Large intestine (tissue), 3 donors: ENCODE results near the gene TOP3B. TPM values are rescaled to one million over a fixed set of nuclear protein-coding genes. Genes with fewer than 3 reads are reported as not detected.

Experiments
- DNase-seq, 2 donors: peaks; one replicate each; pipeline versions ENCODE4 v3.0.0 to v3.0.0-alpha.2; 2013
- H3K27ac ChIP-seq: one replicate; pipeline ENCODE4 v1.5.1; 2013; ENCODE audit warnings: low read length
- H3K27me3 ChIP-seq: 2 replicates; pipeline ENCODE4 v1.6.1; 2013; ENCODE audit warnings: low read length; ENCODE audit not compliant: control insufficient read depth, insufficient read depth
- H3K36me3 ChIP-seq: 2 replicates; pipeline ENCODE4 v1.6.1; 2013; ENCODE audit warnings: low read length; ENCODE audit not compliant: control insufficient read depth, insufficient read depth
- H3K4me1 ChIP-seq: one replicate; pipeline ENCODE4 v1.6.1; 2013; ENCODE audit warnings: low read length; ENCODE audit not compliant: control insufficient read depth, insufficient read depth
- H3K4me3 ChIP-seq: one replicate; pipeline ENCODE4 v1.5.1; 2013; ENCODE audit warnings: low read length
- H3K9me3 ChIP-seq: one replicate; pipeline ENCODE4 v1.6.1; 2013; ENCODE audit warnings: mild to moderate bottlenecking, low read depth, low read length, moderate library complexity; ENCODE audit not compliant: control insufficient read depth
- WGBS: methylation state at CpG from one replicate; pipeline ENCODE4 v1.1.5; 2013; ENCODE audit warnings: low lambda C conversion rate; ENCODE audit not compliant: insufficient coverage; 5-methylcytosine and 5-hydroxymethylcytosine counted together
- polyA plus RNA-seq: library from polyadenylated mRNA; unstranded; fragments of 120-200 nt; gene quantifications from one replicate; pipeline ENCODE4 v1.2.1, GENCODE V29; 2013

Gene TOP3B
- polyA plus RNA-seq, 1 donor = 32.3 TPM

- no peaks in the 10 kb centered on the region for H3K9me3 ChIP-seq
- DNase-seq = no peak
- WGBS = no CpG with 5 or more reads among the region's 19 CpGs
- no peak overlapping the region for H3K4me3 ChIP-seq
- H3K27me3 ChIP-seq = no peaks in the 10 kb centered on the region
- H3K36me3 ChIP-seq = peaks cover 89% of the 10 kb centered on the region
- H3K4me1 ChIP-seq = no peaks in the 10 kb centered on the region
- H3K27ac ChIP-seq = no peak overlapping the region
These were observed 12.4 kb downstream of the TOP3B start for GRCh38 chr22:21970037-21970799.

- peaks cover 89% of the 10 kb centered on the region for H3K36me3 ChIP-seq
- H3K4me1 ChIP-seq = no peaks in the 10 kb centered on the region
- no peak overlapping the region for H3K4me3 ChIP-seq
- H3K9me3 ChIP-seq = no peaks in the 10 kb centered on the region
- no peak overlapping the region for H3K27ac ChIP-seq
- H3K27me3 ChIP-seq = no peaks in the 10 kb centered on the region
- WGBS = no CpG with 5 or more reads among the region's 5 CpGs
- DNase-seq = no peak
These were observed 14.0 kb downstream of the TOP3B start for GRCh38 chr22:21968452-21969129.

GRCh38 chr22:21967693-21968271, 14.8 kb downstream of the TOP3B start:
- H3K4me3 ChIP-seq = no peak overlapping the region
- no peak for DNase-seq
- no peaks in the 10 kb centered on the region for H3K27me3 ChIP-seq
- H3K9me3 ChIP-seq = no peaks in the 10 kb centered on the region
- WGBS = 100% methylated on average over 2 of the region's 7 CpGs
- no peak overlapping the region for H3K27ac ChIP-seq
- H3K4me1 ChIP-seq = no peaks in the 10 kb centered on the region
- H3K36me3 ChIP-seq = peaks cover 87% of the 10 kb centered on the region

- no peak for DNase-seq
- no peaks in the 10 kb centered on the region for H3K9me3 ChIP-seq
- peaks cover 89% of the 10 kb centered on the region for H3K36me3 ChIP-seq
- no peak overlapping the region for H3K4me3 ChIP-seq
- H3K4me1 ChIP-seq = no peaks in the 10 kb centered on the region
- WGBS = no CpG with 5 or more reads among the region's 16 CpGs
- H3K27ac ChIP-seq = no peak overlapping the region
- H3K27me3 ChIP-seq = no peaks in the 10 kb centered on the region
These were observed 15.7 kb downstream of the TOP3B start for GRCh38 chr22:21966643-21967516.

GRCh38 chr22:21965762-21966288, 16.8 kb downstream of the TOP3B start:
- Histone ChIP-seq H3K9me3 (no peaks in the 10 kb centered on the region), H3K4me1 (no peaks in the 10 kb centered on the region), H3K27ac (no peak overlapping the region), H3K4me3 (no peak overlapping the region), H3K27me3 (no peaks in the 10 kb centered on the region), H3K36me3 (peaks cover 89% of the 10 kb centered on the region)
- no peak for DNase-seq
- 100% methylated on average over 1 of the region's 6 CpGs for WGBS

- Histone ChIP-seq H3K4me1 (no peaks in the 10 kb centered on the region), H3K27me3 (no peaks in the 10 kb centered on the region), H3K36me3 (peaks cover 87% of the 10 kb centered on the region), H3K9me3 (no peaks in the 10 kb centered on the region), H3K4me3 (no peak overlapping the region), H3K27ac (no peak overlapping the region)
- no CpG with 5 or more reads among the region's 6 CpGs for WGBS
- DNase-seq = no peak
These were observed 17.6 kb downstream of the TOP3B start for GRCh38 chr22:21964918-21965484.

GRCh38 chr22:21964234-21964633, 18.4 kb downstream of the TOP3B start:
- WGBS = no CpG with 5 or more reads among the region's 15 CpGs
- Histone ChIP-seq H3K4me3 (no peak overlapping the region), H3K27me3 (no peaks in the 10 kb centered on the region), H3K27ac (no peak overlapping the region), H3K36me3 (peaks cover 92% of the 10 kb centered on the region), H3K4me1 (no peaks in the 10 kb centered on the region), H3K9me3 (no peaks in the 10 kb centered on the region)
- no peak for DNase-seq

GRCh38 chr22:21963790-21964211, 18.8 kb downstream of the TOP3B start:
- H3K9me3 ChIP-seq = no peaks in the 10 kb centered on the region
- no peaks in the 10 kb centered on the region for H3K4me1 ChIP-seq
- H3K27ac ChIP-seq = no peak overlapping the region
- no CpG with 5 or more reads among the region's 19 CpGs for WGBS
- peaks cover 94% of the 10 kb centered on the region for H3K36me3 ChIP-seq
- no peak overlapping the region for H3K4me3 ChIP-seq
- DNase-seq = no peak
- H3K27me3 ChIP-seq = no peaks in the 10 kb centered on the region

- peaks cover 93% of the 10 kb centered on the region for H3K36me3 ChIP-seq
- no peak overlapping the region for H3K27ac ChIP-seq
- H3K9me3 ChIP-seq = no peaks in the 10 kb centered on the region
- H3K27me3 ChIP-seq = no peaks in the 10 kb centered on the region
- no peak overlapping the region for H3K4me3 ChIP-seq
- no peak for DNase-seq
- no peaks in the 10 kb centered on the region for H3K4me1 ChIP-seq
- no CpG with 5 or more reads among the region's 7 CpGs for WGBS
These were observed 19.3 kb downstream of the TOP3B start for GRCh38 chr22:21963286-21963685.

GRCh38 chr22:21962655-21962949, 20.0 kb downstream of the TOP3B start:
- H3K36me3 ChIP-seq = peaks cover 86% of the 10 kb centered on the region
- no peak overlapping the region for H3K27ac ChIP-seq
- no peaks in the 10 kb centered on the region for H3K27me3 ChIP-seq
- H3K4me3 ChIP-seq = no peak overlapping the region
- no CpG with 5 or more reads among the region's 11 CpGs for WGBS
- DNase-seq = no peak
- no peaks in the 10 kb centered on the region for H3K9me3 ChIP-seq
- H3K4me1 ChIP-seq = no peaks in the 10 kb centered on the region
